HG02943 (cell line): ENCODE results near the gene MFSD2A.
"Not testable (repeated sequence)": the region's sequence is repeated elsewhere in the genome, so short reads cannot be mapped to it uniquely, and the experiment has no call there.

ENCODE experiments used
- ATAC-seq: cut with Tn5 transposase; IDR thresholded peaks from one replicate; pipeline ENCODE4 v1.9.1; 2021; ENCODE audit warnings: mild to moderate bottlenecking, low read depth, moderate library complexity; ENCODE audit not compliant: unreplicated experiment

MFSD2A gene

DNA sequence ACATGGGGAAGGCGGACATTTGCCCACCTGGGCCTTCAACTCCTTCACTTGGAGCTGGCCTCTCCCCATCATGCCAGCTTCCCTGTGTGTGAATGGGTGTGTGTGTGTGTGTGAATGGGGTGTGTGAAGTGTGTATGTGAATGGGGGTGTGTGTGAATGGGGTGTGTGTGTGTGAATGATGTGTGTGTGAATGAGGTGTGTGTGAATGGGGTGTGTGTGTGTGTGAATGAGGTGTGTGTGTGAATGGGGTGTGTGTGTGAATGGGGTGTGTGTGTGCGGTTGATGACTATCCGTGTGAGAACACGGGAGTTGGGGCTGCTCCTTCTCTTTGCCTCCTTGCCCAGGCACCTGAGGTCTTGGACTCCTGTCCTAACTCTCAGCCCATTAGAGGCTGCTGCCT is 9.6 kb downstream of the MFSD2A start:
- no peak for ATAC-seq

DNA sequence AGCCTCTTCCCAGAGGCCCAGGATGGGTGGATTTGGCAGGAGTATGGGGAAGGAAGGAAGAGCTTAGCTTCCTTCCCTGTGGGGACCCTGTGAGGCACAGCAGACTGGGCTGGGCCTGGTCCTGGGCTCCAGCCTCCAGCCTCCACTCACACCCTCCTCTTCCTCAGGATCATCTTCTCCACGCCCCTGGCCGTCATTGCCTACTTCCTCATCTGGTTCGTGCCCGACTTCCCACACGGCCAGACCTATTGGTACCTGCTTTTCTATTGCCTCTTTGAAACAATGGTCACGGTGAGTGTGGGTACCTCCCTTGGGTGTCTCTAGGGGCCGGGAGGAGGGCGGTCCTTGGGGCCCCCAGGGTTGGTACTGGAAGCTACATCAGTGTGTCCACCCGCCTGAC is 10.1 kb downstream of the MFSD2A start:
- ATAC-seq, result no peak

DNA sequence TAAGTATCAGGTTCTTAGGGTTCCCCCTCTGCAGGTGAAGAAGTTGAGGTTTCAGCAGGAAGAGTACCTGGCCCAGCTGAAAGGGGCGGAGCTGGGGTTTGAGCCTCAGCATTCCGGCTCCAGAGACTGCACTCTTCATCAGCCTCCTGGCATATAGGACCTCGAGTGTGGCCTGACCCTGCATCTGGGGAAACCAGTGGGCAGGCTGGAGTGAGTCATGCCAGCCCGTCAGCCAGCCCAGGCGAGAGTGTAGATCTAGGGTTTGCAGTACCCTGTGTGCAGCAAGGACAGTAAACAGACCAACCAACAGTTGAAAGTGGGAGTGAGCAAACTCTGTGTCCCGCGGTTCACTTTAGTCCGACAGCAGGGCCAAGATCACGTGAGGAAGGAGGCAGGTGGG is 14.1 kb downstream of the MFSD2A start:
- no peak for ATAC-seq

DNA sequence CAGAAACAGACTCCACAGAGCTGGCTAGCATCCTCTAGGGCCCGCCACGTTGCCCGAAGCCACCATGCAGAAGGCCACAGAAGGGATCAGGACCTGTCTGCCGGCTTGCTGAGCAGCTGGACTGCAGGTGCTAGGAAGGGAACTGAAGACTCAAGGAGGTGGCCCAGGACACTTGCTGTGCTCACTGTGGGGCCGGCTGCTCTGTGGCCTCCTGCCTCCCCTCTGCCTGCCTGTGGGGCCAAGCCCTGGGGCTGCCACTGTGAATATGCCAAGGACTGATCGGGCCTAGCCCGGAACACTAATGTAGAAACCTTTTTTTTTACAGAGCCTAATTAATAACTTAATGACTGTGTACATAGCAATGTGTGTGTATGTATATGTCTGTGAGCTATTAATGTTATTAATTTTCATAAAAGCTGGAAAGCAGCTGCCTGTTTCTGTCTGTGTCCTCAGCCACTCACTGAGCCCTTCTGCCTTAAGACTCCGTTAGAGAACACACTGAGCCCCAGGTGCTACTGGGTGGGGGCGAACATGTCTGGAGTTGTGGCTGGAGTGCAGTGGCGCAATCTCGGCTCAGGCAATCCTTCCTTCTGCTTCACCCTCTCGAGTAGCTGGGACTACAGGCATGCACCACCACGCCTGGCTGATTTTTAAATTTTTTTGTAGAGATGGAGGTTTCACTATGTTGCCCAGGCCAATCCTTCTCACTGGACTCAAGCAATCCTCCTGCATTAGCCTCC is 14.8 kb downstream of the MFSD2A start:
- ATAC-seq, result no peak

DNA sequence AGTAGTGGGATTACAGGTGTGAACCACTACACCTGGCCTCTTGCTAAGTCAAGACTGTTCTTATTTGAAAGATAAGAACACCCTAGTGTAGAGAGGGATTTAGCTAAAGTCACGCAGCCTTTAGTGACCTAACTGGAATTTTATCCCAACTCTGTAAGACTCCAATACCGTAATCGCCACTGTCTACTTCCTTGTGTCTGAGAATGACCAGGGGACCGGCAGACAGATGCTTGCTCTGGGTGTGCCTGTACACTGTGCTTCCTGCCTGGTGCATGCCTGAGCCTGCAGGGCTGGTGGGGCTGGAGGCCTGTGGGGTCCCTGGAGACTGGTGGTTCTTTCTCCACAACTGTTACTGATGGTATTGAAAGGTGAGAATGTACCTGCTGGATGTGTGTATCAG is 15.3 kb downstream of the MFSD2A start:
- ATAC-seq, result no peak

DNA sequence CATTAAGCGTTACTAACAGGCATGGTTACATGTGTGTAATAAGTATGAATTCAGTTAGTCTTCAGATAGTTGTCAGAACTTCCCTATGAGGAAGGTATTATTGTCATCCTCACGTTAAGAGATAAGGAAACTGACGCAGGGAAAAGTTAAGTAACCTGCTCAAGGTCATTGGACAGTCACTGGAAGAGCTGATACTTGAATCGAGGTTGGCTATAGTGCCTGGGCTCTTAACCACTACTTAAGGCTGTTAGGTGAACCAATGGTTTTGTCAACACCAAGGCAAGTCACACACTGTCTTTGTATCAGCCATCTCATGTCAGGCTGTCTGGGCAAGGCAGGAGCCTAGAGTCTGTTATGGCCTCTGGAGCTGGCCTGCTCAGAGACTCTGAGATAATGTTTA is 16.2 kb downstream of the MFSD2A start:
- no peak for ATAC-seq

DNA sequence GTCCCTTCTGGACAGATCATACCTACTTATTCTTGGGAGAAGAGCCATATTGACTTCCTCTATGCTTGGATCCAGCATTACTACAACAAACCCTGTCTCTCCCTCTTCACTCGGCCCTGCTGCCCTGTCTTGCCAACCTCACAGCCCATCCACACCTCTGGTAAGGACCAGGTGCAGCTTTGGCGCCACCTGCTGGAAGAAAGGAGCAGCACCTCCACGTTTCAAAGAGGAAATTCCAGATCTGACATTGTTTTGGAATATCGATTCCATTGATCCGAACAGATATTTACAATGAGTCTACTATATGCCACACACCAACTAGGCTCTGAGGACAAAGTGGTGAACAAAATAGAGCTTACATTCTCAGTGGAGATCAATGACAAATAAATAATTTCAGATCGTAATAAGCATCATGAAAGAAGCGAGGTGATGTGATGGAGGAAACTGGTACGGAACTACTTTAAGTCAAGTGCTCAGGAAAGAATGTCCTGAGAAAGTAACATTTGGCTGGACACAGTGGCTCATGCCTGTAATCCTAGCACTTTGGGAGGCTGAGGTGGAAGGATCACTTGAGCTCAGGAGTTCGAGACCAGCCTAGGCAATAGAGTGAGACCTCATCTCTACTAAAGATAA is 18.7 kb downstream of the MFSD2A start:
- no peak for ATAC-seq

DNA sequence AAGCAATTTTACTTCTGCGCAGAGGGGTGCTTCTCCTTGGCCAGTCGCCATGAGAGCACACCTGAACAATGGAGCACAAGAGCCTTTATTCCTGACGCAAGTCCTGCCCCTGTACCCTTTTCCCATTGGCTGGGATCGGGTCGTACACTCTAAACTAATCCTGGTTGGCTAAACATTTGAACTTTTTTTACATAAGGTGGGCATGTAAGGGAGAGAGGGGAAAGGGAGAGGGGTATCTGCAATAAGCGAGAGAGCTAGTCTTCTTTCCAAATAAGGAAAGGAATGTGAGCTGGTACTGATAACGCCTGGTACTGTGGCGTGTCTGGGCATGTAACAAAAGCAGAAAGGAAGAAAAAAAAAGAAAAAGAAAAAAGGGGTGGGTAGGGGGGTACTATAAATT is 21.8 kb downstream of the MFSD2A start:
- no peak for ATAC-seq

DNA sequence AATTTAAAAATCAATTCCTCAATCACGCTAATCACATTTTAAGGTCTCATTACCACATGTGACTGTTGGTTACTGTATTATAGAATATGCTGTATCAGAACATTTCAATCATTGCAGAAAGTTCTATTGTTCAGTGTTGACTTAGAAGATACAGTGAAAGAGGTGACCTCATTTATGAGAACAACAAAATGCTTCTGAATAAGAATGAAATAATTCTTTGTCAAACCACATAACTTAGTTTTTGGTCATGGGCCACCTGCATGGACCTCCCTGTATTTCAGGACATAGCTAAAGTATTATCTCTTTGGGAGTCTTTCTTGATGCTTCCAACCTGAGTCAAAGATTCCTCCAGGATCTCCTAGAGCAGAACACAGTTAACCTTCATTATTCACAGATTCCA is 22.3 kb downstream of the MFSD2A start:
- no peak for ATAC-seq

DNA sequence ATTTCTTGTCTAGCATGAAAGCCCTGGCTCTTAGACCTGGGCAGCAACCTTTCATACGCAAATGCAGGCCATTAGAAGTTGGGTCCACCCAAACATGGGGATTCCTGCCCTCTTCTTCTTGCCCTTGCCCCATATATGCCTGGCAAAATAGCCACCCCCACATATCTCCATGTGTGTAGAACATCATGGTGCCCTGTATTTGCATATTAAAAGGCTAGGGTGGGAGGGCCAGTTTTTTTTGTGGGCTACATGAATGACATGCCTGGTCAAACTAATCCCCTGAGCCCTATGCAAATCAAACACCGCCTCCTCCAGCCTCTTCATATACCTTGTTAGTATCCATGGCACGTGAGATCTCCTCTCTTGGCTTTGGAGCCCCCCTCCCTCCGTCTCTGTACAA is 24.7 kb downstream of the MFSD2A start:
- ATAC-seq, result no peak

DNA sequence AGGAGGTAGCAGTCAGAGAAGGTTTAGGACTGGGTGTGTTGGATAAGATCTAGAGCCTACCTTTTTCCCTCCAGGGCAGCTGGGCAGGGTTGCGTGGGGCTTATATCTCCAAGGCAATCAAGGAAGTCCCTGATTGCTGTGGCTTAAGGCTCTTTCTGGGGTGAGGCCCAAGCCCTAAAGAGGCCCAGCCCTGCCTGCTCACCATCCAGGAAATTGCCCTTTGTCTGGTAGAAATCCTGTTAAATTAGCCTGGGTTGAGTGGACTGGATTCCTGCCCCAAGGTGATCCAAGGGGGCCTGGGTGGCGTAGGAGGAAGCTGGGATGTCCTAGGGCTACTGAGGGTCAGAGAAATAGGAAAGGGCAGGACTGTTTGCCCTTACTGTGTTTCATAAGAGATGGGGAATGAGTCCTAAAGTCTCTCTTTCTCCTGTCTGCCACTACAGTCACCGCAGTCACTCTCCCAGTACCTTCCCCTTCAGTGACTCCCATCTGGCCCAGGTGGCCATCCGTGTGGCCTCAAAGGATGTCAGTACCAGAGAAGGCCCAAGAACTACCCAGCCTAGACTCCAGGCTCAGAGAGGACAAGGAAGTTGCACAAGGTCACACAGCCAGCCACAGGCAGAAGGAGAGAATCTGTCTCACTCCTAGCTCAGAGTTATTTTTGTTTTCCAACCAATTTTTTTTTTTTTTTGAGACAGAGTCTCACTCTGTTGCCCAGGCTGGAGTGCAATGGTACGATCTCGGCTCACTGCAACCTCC is 25.8 kb downstream of the MFSD2A start:
- ATAC-seq, result no peak

DNA sequence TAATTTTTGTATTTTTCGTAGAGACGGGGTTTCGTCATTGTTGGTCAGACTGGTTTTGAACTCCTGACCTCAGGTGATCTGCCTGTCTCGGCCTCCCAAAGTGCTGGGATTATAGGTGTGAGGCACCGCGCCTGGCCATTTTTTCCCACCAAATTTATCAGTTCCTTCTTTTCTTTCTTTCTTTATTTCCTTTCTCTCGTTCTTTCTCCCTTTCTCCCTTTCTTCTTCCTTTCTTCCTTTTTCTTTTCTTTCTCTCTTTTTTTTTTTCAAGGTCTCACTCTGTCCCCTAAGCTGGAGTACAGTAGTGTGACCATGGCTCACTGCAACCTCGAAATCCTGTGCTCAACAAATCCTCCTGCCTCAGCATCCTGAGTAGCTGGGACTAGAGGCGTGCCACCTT is 26.4 kb downstream of the MFSD2A start:
- ATAC-seq, result no peak

DNA sequence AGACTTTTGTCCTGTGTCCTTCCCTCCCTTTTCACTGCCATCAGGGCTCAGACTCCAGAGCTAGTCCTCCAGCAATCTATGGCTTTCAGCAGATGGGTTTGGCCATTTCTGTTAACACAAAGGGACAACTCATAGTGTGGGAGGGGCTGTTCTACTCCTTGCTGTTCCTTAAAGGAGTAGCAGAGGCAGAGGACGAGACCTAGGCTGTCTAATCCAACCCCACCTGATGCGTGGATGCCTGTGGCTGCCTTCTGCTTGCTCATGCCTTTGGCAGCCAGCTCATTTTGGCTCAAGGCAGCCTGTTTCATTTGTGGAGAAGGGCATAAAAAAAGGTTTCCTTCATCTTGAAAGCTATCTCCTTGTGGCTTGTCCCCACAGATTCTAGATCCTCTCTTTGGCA is 27.0 kb downstream of the MFSD2A start:
- ATAC-seq, result no peak

DNA sequence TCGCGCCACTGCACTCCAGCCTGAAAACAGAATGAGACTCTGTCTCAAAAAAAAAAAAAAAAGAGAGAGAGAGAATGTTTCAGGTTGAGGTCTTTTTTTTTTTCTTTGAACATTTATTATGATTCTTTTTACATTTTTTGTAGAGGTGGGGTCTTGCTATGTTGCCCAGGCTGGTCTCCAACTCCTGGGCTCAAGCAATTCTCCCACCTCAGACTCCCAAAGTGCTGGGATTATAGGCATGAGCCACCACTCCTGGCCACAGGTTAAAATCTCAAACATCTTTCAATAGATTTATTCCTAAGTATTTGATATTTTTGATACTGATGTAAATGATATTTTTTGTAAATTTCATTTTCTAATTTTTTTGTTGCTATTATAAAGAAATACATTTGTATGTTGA is 29.5 kb downstream of the MFSD2A start:
- ATAC-seq, result not testable (repeated sequence)

DNA sequence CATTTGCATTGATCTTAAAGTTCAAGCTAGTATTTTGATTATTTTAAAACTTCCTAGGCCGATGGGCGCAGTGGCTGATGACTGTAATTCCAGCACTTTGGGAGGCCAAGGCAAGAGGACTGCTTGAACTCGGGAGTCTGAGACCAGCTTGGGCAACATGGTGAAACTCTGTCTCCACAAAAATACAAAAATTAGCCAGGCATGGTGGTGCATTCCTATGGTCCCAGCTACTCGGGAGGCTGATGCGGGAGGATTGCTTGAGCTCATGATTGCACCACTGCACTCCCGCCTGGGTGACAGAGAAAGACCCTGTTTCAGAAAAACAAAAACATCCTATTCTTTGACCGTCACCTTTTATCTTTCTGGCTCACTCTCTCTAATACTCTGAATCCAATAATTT is 30.0 kb downstream of the MFSD2A start:
- no peak for ATAC-seq

DNA sequence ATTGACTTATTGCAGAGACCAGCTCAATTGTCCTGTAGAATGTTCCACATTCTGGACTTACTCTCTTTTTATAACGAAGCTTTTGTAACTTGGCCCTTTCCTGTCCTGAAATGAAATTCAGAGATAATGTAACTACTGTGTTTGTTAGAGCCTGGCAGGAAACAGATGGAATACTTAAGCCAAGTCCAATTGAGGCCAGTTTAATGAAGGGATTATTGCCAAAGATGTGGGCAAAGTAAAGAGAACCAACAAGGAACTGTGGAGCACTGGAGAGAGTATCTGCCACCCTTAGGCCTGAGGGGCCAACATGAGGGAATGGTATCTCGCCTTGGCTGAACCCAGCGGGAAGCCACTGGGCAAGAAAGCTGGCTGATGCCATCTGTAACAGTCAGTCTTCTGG is 32.9 kb downstream of the MFSD2A start:
- ATAC-seq, result no peak

DNA sequence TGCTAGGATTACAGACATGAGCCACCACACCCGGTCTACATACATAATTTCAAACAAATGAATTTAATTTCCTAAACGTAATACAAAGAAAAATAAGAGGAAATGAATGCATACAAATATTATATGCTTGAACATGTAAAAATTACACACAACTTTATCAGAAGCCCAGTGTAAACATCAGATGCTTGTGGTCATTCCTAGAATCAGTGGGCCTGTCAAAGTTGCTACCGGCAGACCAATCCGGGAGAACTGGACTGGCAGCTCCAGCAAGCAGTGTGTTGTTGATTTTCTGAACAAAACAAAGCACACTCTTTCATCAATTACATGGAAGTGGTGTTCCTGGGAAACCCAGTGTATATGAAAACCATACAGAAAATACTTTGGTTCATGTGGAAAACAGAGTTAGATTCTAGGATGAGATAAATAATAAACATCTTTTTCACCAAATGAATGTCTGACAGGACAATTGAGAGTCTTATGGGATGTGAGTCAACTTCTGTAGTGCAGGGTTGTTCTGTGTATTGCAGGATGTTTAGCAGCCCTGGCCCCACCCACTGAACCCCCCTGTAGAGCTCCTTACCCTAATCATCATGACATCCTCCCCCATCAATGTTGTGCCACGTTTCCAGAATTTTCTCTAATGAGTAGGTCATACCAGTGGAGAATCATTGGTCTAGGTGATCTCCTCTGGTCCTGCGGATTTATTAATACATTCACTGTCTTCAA is 33.8 kb downstream of the MFSD2A start:
- ATAC-seq, result no peak

DNA sequence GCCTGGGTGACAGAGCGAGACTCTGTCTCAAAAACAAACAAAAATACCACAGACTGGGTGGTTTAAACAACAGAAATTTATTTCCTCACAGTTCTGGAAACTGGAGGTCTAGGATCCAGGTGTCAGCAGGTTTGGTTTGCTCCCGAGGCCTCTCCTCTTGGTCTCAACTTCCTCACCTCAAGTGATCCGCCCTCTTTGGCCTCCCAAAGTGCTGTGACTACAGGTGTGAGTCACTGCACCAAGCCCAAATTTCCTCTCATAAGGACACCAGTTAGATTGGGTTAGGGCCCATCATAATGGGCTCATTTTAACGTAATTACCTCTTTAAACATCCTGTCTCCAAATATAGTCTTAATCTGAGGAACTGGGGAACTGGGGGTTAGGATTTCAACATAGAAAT is 35.5 kb downstream of the MFSD2A start:
- no peak for ATAC-seq

DNA sequence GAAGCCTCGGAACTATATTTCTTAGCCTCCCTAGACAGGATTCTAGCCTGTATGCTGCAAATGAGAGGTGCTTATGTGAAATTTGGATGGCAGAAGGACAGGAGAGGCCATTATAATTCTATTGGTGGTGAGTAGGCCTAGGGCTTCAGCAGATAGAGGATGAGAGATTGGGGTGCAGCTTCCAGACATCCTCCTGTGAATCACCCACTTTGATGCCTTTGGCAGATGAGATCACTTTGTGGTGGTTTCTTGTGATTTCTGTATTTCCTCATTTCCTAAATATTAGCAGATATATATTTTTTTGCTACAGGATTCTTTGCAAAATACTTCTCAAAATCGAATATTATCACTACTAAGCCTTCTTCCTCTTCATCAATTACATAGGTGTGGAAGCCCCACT is 37.3 kb downstream of the MFSD2A start:
- no peak for ATAC-seq

DNA sequence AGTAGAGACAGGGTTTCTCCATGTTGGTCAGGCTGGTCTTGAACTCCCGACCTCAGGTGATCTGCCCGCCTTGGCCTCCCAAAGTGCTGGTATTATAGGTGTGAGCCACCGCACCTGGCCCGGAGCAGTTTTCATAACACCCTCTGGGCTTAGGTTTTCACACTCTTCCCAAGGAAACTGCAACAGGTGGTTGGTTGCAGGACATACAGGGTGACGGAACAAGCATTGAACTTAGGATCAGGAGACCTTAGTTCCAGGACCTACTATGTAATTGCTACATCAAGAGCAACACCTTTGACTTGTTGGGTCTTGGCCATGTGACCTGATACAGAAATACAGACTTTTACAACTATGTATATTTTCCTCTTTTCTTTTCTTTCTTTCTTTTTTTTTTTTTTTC is 37.9 kb downstream of the MFSD2A start:
- ATAC-seq, result no peak

DNA sequence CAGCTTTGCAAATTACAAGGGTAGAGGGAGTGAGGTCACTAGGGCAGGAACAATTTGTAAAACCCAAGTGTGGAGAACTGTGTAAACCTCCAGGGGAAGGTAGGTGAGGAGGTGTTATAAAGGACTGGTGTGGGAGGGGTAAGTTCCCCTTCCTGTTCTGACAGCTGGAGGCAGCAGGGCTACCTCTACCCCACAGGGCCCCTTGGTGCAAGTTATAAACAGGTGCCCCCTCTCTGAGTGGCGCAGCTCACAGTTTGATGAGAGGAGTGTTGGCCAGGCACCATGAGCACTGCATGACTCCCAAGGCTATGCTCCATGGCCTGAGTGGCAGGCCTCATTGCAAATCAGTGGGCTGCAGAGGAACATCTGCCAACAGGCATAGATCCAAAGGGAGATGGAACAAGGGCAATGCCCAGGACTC is 41.0 kb downstream of the MFSD2A start:
- no peak for ATAC-seq
